ENCODE measurements around the gene KRTAP12-4. TPM values are rescaled to one million over a fixed set of nuclear protein-coding genes. Genes with fewer than 3 reads are reported as not detected.
"Not testable (repeated sequence)": the region's sequence is repeated elsewhere in the genome, so short reads cannot be mapped to it uniquely, and the experiment has no call there.

KRTAP12-4 gene
- total RNA-seq, 1 experiment from 2014 or later, result not detected

- ChIA-PET CTCF (no interaction called here), POLR2A (no interaction called here)
- Histone ChIP-seq H3K36me3 (ENCODE audit: control insufficient read depth, insufficient read depth, low read length) (no peaks in the 10 kb centered on the region), H3K27me3 (ENCODE audit: control insufficient read depth, insufficient read depth, low read length) (no peaks in the 10 kb centered on the region), H3K4me1 (ENCODE audit: control insufficient read depth, insufficient read depth, low read length) (no peaks in the 10 kb centered on the region), H3K27ac (ENCODE audit: low read length) (no peak overlapping the region), H3K9me3 (ENCODE audit: control insufficient read depth, insufficient read depth, low read depth, low read length) (no peaks in the 10 kb centered on the region), H3K4me3 (ENCODE audit: low read depth in 2 of 2, low read length in 2 of 2) (no peak overlapping the region)
- DNase-seq (ENCODE audit: low read depth, low spot score) (no peak), ATAC-seq (no peak)
- intact Hi-C loops (cut with micrococcal nuclease; ENCODE audit: unreplicated experiment), result no loop called here
- TF ChIP-seq POLR2AphosphoS5 (IDR thresholded peaks at IDR 0.05; ENCODE audit: low read depth, low read length), result no peak
- TF ChIP-seq TCF7L2 (IDR thresholded peaks at IDR 0.05; ENCODE audit: low read depth, low read length), result no peak
- TF ChIP-seq REST (IDR thresholded peaks at IDR 0.05; ENCODE audit: insufficient read depth in 1 of 2, low read depth in 2 of 2, low read length in 1 of 2), result no peak
- TF ChIP-seq CTCF (IDR thresholded peaks at IDR 0.05), result no peak
- no peak for TF ChIP-seq SIN3A (IDR thresholded peaks at IDR 0.05; ENCODE audit: borderline replicate concordance, insufficient read depth, low read depth, low read length)
- no TSS peak for BruUV-seq (replicated peaks)
- in situ Hi-C loops (cut with HindIII; ENCODE audit: low pct_unique_long_range_greater_than_20kb, low sequenced_read_pairs), result no loop called here
These were observed 10.2 kb upstream of the KRTAP12-4 start for GRCh38 chr21:44664691-44665090.

- CTCF ChIA-PET; BruUV-seq (replicated peaks); H3K4me1 ChIP-seq (ENCODE audit: control insufficient read depth, insufficient read depth, low read length); H3K27me3 ChIP-seq (ENCODE audit: control insufficient read depth, insufficient read depth, low read length); ATAC-seq; DNase-seq (ENCODE audit: low read depth, low spot score); H3K36me3 ChIP-seq (ENCODE audit: control insufficient read depth, insufficient read depth, low read length); POLR2A ChIA-PET; H3K27ac ChIP-seq (ENCODE audit: low read length); intact Hi-C loops (cut with micrococcal nuclease; ENCODE audit: unreplicated experiment); in situ Hi-C loops (cut with HindIII; ENCODE audit: low pct_unique_long_range_greater_than_20kb, low sequenced_read_pairs); H3K4me3 ChIP-seq (ENCODE audit: low read depth in 2 of 2, low read length in 2 of 2); H3K9me3 ChIP-seq (ENCODE audit: control insufficient read depth, insufficient read depth, low read depth, low read length): not testable (repeated sequence)
These were observed 7.1 kb upstream of the KRTAP12-4 start for GRCh38 chr21:44661567-44661966.

- Histone ChIP-seq H3K27me3 (ENCODE audit: control insufficient read depth, insufficient read depth, low read length) (no peaks in the 10 kb centered on the region), H3K4me3 (ENCODE audit: low read depth in 2 of 2, low read length in 2 of 2) (no peak overlapping the region), H3K9me3 (ENCODE audit: control insufficient read depth, insufficient read depth, low read depth, low read length) (no peaks in the 10 kb centered on the region), H3K36me3 (ENCODE audit: control insufficient read depth, insufficient read depth, low read length) (no peaks in the 10 kb centered on the region), H3K4me1 (ENCODE audit: control insufficient read depth, insufficient read depth, low read length) (no peaks in the 10 kb centered on the region), H3K27ac (ENCODE audit: low read length) (no peak overlapping the region)
- intact Hi-C loops (cut with micrococcal nuclease; ENCODE audit: unreplicated experiment) (no loop called here), in situ Hi-C loops (cut with HindIII; ENCODE audit: low pct_unique_long_range_greater_than_20kb, low sequenced_read_pairs) (no loop called here)
- POLR2A ChIA-PET, result no interaction called here
- ATAC-seq (peak; percentile 21; the same call in 1 of the 2 replicates), DNase-seq (ENCODE audit: low read depth, low spot score) (no peak)
- CTCF ChIA-PET, result no interaction called here
- BruUV-seq (replicated peaks), result no TSS peak
- TF ChIP-seq TCF7L2 (IDR thresholded peaks at IDR 0.05; ENCODE audit: low read depth, low read length), result no peak
These were observed 4.6 kb upstream of the KRTAP12-4 start for GRCh38 chr21:44658913-44659595.
